Effector CD4-positive, alpha-beta T cell (primary cell): ENCODE data around the gene DAPP1.
A peak's percentile ranks its signal among the peaks of the same experiment; 100 is the strongest.
"Not testable (repeated sequence)": the region's sequence is repeated elsewhere in the genome, so short reads cannot be mapped to it uniquely, and the experiment has no call there.

Experiments
- DNase-seq: peaks from one replicate; pipeline ENCODE4 v3.0.0-alpha.2; 2020
- total RNA-seq: gene quantifications from one replicate; lab custom pipeline; 2026; lab: John Stamatoyannopoulos, UW

The DAPP1 gene
- 22.9 reads per million, percentile 50 among the genes with 10 or more reads in this experiment for total RNA-seq

GRCh38 chr4:99816545-99817308 is at the start of gene DAPP1:
DAPP1 (plus strand) TSS chr4:99816827; CDS start chr4:99816914, 87 bp downstream.
- peak; percentile 63 for DNase-seq

- not testable (repeated sequence) for DNase-seq
These were observed 45.8 kb upstream of the DAPP1 start for GRCh38 chr4:99770842-99771241.

- no peak for DNase-seq
These were observed 32.7 kb upstream of the DAPP1 start for GRCh38 chr4:99783940-99784339.

- no peak for DNase-seq
These were observed 31.8 kb upstream of the DAPP1 start for GRCh38 chr4:99784842-99785241.

GRCh38 chr4:99790796-99791617 is 25.6 kb upstream of the DAPP1 start:
- no peak for DNase-seq

- DNase-seq: no peak
These were observed 16.2 kb upstream of the DAPP1 start for GRCh38 chr4:99800332-99801004.

- DNase-seq: no peak
These were observed 15.5 kb upstream of the DAPP1 start for GRCh38 chr4:99801005-99801699.

GRCh38 chr4:99803566-99804101 is 13.0 kb upstream of the DAPP1 start:
- DNase-seq: no peak

- no peak for DNase-seq
These were observed 10.1 kb upstream of the DAPP1 start for GRCh38 chr4:99806545-99806944.

GRCh38 chr4:99807666-99808065 is 9.0 kb upstream of the DAPP1 start:
- DNase-seq: no peak

GRCh38 chr4:99808260-99808857 is 8.3 kb upstream of the DAPP1 start:
- DNase-seq: peak; percentile 58

- DNase-seq: no peak
These were observed 7.3 kb upstream of the DAPP1 start for GRCh38 chr4:99809326-99809725.

GRCh38 chr4:99810536-99810935 is 6.1 kb upstream of the DAPP1 start:
- DNase-seq: no peak

- DNase-seq: no peak
These were observed 5.5 kb upstream of the DAPP1 start for GRCh38 chr4:99811117-99811516.

- DNase-seq: peak; percentile 38
These were observed 4.8 kb upstream of the DAPP1 start for GRCh38 chr4:99811850-99812249.

- no peak for DNase-seq
These were observed 1.0 kb upstream of the DAPP1 start for GRCh38 chr4:99815597-99816011.

- DNase-seq: no peak
These were observed 773 bp downstream of the DAPP1 start for GRCh38 chr4:99817309-99817890.

GRCh38 chr4:99818661-99819060 is 2.0 kb downstream of the DAPP1 start:
- no peak for DNase-seq

GRCh38 chr4:99821918-99822503 is 5.4 kb downstream of the DAPP1 start:
- no peak for DNase-seq

GRCh38 chr4:99822734-99823133 is 6.1 kb downstream of the DAPP1 start:
- no peak for DNase-seq

GRCh38 chr4:99824070-99824599 is 7.5 kb downstream of the DAPP1 start:
- DNase-seq: no peak
